ENCODE measurements around the gene AKAP10. TPM values are rescaled to one million over a fixed set of nuclear protein-coding genes. Genes with fewer than 3 reads are reported as not detected.
"Not testable (repeated sequence)": the region's sequence is repeated elsewhere in the genome, so short reads cannot be mapped to it uniquely, and the experiment has no call there.

Gene AKAP10
- total and polyA plus RNA-seq, 2 donors (not counting 1 experiment from before 2014, with no cell fraction given) = 20.6 to 71.2 TPM

- Histone ChIP-seq H2AFZ (ENCODE audit: insufficient read depth, low read depth, low read length, poor library complexity, severe bottlenecking) (no peak overlapping the region), H3K4me3 (ENCODE audit: control extremely low read depth in 1 of 5, extremely low read depth in 1 of 5, insufficient read depth in 1 of 5, low read depth in 2 of 5, low read length in 4 of 5) (no peak overlapping the region), H3K4me1 (ENCODE audit: control insufficient read depth in 2 of 2, insufficient read depth in 2 of 2, low read length in 2 of 2) (no peaks in the 10 kb centered on the region), H3K79me2 (ENCODE audit: control insufficient read depth, insufficient read depth, low read length) (no peaks in the 10 kb centered on the region), H3K27me3 (replicated peaks in 1 of 4; ENCODE audit: control extremely low read depth in 1 of 4, control insufficient read depth in 3 of 4, insufficient read depth in 4 of 4, low read length in 3 of 4) (no peaks in the 10 kb centered on the region), H3K4me2 (replicated peaks; ENCODE audit: low read depth, low read length, poor library complexity, severe bottlenecking) (no peak overlapping the region), H3K36me3 (replicated peaks in 1 of 2; ENCODE audit: control extremely low read depth in 1 of 2, control insufficient read depth in 1 of 2, extremely low read depth in 1 of 2, insufficient read depth in 2 of 2, low read length in 1 of 2) (peaks cover 0 to 3% of the 10 kb centered on the region in 2 experiments), H3K9ac (ENCODE audit: low read length) (no peak overlapping the region), H3K27ac (ENCODE audit: low read length in 2 of 2) (no peak overlapping the region), H4K20me1 (ENCODE audit: control insufficient read depth, insufficient read depth, low read length, poor library complexity, severe bottlenecking) (no peaks in the 10 kb centered on the region), H3K9me3 (ENCODE audit: control extremely low read depth in 1 of 3, control insufficient read depth in 2 of 3, insufficient read depth in 1 of 3, low read length in 2 of 3) (no peaks in the 10 kb centered on the region)
- ChIA-PET CTCF (no interaction called here), POLR2A (no interaction called here)
- no peak overlapping the region for H3K4me3 Mint-ChIP-seq
- DNase-seq (no peak), ATAC-seq (ENCODE audit: low read depth) (no peak)
- intact Hi-C loops (cut with micrococcal nuclease) = no loop called here
- 75% methylated on average over 1 of the region's 2 CpGs for WGBS (ENCODE audit: insufficient coverage)
- no peaks in the 10 kb centered on the region for H3K9me3 Mint-ChIP-seq (ENCODE audit: insufficient read depth)
- H3K27ac Mint-ChIP-seq = no peak overlapping the region
- TF ChIP-seq EZH2 (IDR thresholded peaks at IDR 0.05; ENCODE audit: borderline replicate concordance, insufficient read depth, low read depth, low read length, poor library complexity, severe bottlenecking) (no peak), CTCF (IDR thresholded peaks at IDR 0.05) (no peak)
- no peaks in the 10 kb centered on the region for H3K27me3 Mint-ChIP-seq
- H3K4me1 Mint-ChIP-seq = no peaks in the 10 kb centered on the region
Observed at GRCh38 chr17:19896679-19897078, 80.9 kb downstream of the AKAP10 start.

DNA sequence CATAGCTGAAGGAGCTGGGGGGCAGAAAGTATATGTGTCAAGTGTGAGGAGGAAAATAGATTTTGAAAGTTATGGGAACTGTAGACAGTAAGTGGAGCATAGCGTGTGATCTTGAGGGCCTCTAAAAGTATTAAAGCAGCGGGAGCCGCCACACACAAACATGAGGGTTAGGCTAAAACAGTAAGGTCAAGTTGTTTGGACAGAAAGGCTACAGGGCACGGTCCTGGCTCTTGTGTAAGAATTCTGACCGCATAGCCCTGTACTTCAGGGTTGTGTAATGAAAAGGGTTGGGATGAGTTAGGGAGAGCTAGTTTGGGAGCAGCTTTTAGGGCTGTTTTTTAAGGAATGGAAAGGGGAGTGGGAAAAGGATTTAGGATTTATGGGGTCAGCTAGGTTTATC lies 87.1 kb downstream of the AKAP10 start:
- H3K27ac ChIP-seq (ENCODE audit: low read length in 2 of 2); H3K4me1 Mint-ChIP-seq; intact Hi-C loops (cut with micrococcal nuclease); H3K4me1 ChIP-seq (ENCODE audit: control insufficient read depth in 2 of 2, insufficient read depth in 2 of 2, low read length in 2 of 2); H3K4me3 ChIP-seq (ENCODE audit: control extremely low read depth in 1 of 5, extremely low read depth in 1 of 5, insufficient read depth in 1 of 5, low read depth in 2 of 5, low read length in 4 of 5); H3K36me3 ChIP-seq (replicated peaks in 1 of 2; ENCODE audit: control extremely low read depth in 1 of 2, control insufficient read depth in 1 of 2, extremely low read depth in 1 of 2, insufficient read depth in 2 of 2, low read length in 1 of 2); H3K27ac Mint-ChIP-seq; DNase-seq; H3K27me3 Mint-ChIP-seq; H2AFZ ChIP-seq (ENCODE audit: insufficient read depth, low read depth, low read length, poor library complexity, severe bottlenecking); H3K79me2 ChIP-seq (ENCODE audit: control insufficient read depth, insufficient read depth, low read length); H3K27me3 ChIP-seq (replicated peaks in 1 of 4; ENCODE audit: control extremely low read depth in 1 of 4, control insufficient read depth in 3 of 4, insufficient read depth in 4 of 4, low read length in 3 of 4); H3K9ac ChIP-seq (ENCODE audit: low read length); H3K9me3 ChIP-seq (ENCODE audit: control extremely low read depth in 1 of 3, control insufficient read depth in 2 of 3, insufficient read depth in 1 of 3, low read length in 2 of 3); H3K9me3 Mint-ChIP-seq (ENCODE audit: insufficient read depth); POLR2A ChIA-PET; H3K4me3 Mint-ChIP-seq; ATAC-seq (ENCODE audit: low read depth); H4K20me1 ChIP-seq (ENCODE audit: control insufficient read depth, insufficient read depth, low read length, poor library complexity, severe bottlenecking); CTCF ChIA-PET; H3K4me2 ChIP-seq (replicated peaks; ENCODE audit: low read depth, low read length, poor library complexity, severe bottlenecking): not testable (repeated sequence)
- 97% methylated on average over 5 of the region's 5 CpGs for WGBS (ENCODE audit: insufficient coverage)

DNA sequence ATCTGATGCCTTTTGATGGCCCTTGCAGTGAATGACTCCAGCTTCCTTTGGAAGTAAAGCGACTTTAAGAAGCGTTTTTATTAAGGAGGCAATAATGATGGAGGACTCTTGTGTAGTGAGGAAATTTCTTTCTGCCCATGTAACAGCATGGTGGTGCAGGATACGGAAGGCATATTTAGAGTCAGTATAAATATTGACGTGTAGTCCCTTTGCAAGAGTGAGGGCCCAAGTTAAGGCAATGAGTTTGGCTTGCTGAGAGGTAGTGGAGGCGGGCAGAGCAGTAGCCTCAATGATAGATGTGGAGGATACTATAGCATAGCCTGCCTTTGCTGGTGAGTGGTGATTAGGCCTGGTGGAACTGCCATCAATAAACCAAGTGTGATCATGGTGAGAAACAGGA lies 87.6 kb downstream of the AKAP10 start:
- H3K36me3 ChIP-seq (replicated peaks in 1 of 2; ENCODE audit: control extremely low read depth in 1 of 2, control insufficient read depth in 1 of 2, extremely low read depth in 1 of 2, insufficient read depth in 2 of 2, low read length in 1 of 2); H3K4me1 ChIP-seq (ENCODE audit: control insufficient read depth in 2 of 2, insufficient read depth in 2 of 2, low read length in 2 of 2); H3K9ac ChIP-seq (ENCODE audit: low read length); H3K4me3 ChIP-seq (ENCODE audit: control extremely low read depth in 1 of 5, extremely low read depth in 1 of 5, insufficient read depth in 1 of 5, low read depth in 2 of 5, low read length in 4 of 5); H3K27me3 Mint-ChIP-seq; H4K20me1 ChIP-seq (ENCODE audit: control insufficient read depth, insufficient read depth, low read length, poor library complexity, severe bottlenecking); H3K27ac ChIP-seq (ENCODE audit: low read length in 2 of 2); CTCF ChIA-PET; H2AFZ ChIP-seq (ENCODE audit: insufficient read depth, low read depth, low read length, poor library complexity, severe bottlenecking); H3K4me2 ChIP-seq (replicated peaks; ENCODE audit: low read depth, low read length, poor library complexity, severe bottlenecking); H3K27ac Mint-ChIP-seq; H3K9me3 ChIP-seq (ENCODE audit: control extremely low read depth in 1 of 3, control insufficient read depth in 2 of 3, insufficient read depth in 1 of 3, low read length in 2 of 3); DNase-seq; H3K4me1 Mint-ChIP-seq; intact Hi-C loops (cut with micrococcal nuclease); POLR2A ChIA-PET; H3K9me3 Mint-ChIP-seq (ENCODE audit: insufficient read depth); H3K4me3 Mint-ChIP-seq; H3K79me2 ChIP-seq (ENCODE audit: control insufficient read depth, insufficient read depth, low read length); H3K27me3 ChIP-seq (replicated peaks in 1 of 4; ENCODE audit: control extremely low read depth in 1 of 4, control insufficient read depth in 3 of 4, insufficient read depth in 4 of 4, low read length in 3 of 4); ATAC-seq (ENCODE audit: low read depth): not testable (repeated sequence)
- 100% methylated on average over 3 of the region's 5 CpGs for WGBS (ENCODE audit: insufficient coverage)

Data from B cell (primary cell).